Fibroblast of villous mesenchyme (primary cell): ENCODE data around the gene CXXC5. TPM values are rescaled to one million over a fixed set of nuclear protein-coding genes. Genes with fewer than 3 reads are reported as not detected.

Experiments
- DNase-seq: peaks from one replicate; pipeline ENCODE4 v3.0.0-alpha.2; 2010; ENCODE audit warnings: low read depth
- H3K4me3 ChIP-seq: 2 replicates; pipeline ENCODE4 v1.5.1; 2011; ENCODE audit warnings: low read depth, mild to moderate bottlenecking, low read length
- total RNA-seq: library from RNA; depleted of rRNA; stranded (reverse); fragments of >200 nt; gene quantifications from 2 replicates; pipeline ENCODE4 v1.2.3, GENCODE V29; 2012
- TF ChIP-seq, protein P1 (sequence below): IDR thresholded peaks from 2 replicates; pipeline ENCODE4 v1.5.1; 2012; ENCODE audit warnings: low read depth, mild to moderate bottlenecking, low read length; ENCODE audit not compliant: insufficient read depth

The CXXC5 gene
- total RNA-seq, 1 donor: 79.5 TPM

DNA sequence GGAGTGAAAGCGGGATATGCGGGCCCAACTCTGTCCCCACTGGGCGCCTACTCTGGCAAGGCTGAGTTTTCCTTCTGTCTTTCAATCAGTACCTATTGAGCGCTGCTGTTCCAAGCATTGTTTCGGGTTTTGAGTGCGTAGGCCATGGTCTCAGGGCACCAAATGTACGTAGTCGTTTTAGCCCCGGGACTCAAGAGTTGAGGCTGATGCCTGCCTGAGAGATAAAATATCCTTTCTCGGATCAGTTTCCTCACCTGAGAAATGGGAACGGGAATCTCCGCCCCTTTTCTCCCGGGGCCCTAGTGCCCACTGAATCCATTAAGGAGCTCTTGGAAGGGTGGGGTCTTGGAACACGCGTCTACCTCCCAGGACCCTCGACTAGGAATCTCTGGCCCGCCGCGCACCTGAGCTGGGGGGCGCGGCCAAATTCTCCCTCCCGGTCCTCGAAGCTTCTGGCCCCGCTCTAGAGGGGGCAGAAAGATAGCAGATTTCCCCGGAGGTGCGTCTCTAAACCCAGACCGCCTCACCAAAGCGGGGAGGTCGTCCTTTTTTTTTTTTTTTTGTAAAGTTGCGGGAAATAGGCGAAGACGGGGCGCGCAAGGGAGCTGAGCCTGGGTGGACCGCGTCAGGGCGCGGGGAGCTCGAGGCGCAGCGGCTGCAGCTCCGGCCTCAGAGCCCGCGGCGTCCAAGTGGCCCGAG lies 494 bp upstream of the CXXC5 start:
- H3K4me3 ChIP-seq: peak overlapping the region; percentile 49
- TF ChIP-seq, protein P1, sequence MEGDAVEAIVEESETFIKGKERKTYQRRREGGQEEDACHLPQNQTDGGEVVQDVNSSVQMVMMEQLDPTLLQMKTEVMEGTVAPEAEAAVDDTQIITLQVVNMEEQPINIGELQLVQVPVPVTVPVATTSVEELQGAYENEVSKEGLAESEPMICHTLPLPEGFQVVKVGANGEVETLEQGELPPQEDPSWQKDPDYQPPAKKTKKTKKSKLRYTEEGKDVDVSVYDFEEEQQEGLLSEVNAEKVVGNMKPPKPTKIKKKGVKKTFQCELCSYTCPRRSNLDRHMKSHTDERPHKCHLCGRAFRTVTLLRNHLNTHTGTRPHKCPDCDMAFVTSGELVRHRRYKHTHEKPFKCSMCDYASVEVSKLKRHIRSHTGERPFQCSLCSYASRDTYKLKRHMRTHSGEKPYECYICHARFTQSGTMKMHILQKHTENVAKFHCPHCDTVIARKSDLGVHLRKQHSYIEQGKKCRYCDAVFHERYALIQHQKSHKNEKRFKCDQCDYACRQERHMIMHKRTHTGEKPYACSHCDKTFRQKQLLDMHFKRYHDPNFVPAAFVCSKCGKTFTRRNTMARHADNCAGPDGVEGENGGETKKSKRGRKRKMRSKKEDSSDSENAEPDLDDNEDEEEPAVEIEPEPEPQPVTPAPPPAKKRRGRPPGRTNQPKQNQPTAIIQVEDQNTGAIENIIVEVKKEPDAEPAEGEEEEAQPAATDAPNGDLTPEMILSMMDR: no peak
- no peak for DNase-seq

DNA sequence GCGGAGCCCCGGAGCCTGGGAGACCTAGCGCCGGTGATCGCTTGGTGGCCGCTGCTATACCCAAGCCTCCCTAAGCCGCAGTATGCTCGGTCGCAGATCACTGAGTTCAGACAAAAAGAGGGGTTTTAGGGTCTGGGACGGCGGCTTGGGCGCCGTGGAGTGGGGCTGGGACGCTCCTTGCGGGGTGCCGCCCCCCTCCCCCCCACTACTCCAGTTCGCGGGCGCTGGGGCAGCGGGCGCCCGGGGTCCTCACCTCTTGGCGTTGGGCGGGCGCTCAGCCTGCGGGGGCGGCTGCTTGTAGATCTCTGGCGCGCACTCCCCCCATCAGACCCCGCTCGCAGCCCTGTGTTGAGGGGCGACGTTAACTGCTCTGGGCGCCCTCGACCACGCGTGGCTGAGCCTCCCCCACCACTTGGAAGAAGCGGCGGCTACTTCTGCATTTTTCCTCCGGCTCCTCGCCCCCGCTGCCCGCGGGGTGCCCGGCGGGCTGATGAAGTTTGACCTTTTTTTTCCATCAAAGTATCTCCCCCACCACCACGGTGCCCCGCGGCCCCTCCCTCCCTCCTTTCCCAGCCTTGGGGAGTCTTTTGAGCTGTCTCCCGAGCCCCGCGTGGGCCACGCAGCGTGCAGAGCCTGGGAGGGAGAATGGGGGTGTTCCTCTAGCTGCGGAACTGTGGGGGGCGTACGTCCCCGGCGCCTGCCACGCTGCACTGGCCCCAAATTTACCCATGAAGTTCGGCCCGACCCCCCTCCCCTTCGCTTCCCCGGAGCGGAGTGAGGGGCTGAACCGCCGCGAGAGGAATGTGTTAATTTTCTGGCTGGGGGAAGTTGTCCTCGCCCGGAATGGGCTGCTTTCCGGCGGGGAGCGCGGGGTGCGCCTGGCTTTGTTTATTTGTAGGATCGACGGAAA lies 1.2 kb downstream of the CXXC5 start:
- TF ChIP-seq, protein P1: no peak
- DNase-seq: no peak
- H3K4me3 ChIP-seq: peak overlapping the region; percentile 78

DNA sequence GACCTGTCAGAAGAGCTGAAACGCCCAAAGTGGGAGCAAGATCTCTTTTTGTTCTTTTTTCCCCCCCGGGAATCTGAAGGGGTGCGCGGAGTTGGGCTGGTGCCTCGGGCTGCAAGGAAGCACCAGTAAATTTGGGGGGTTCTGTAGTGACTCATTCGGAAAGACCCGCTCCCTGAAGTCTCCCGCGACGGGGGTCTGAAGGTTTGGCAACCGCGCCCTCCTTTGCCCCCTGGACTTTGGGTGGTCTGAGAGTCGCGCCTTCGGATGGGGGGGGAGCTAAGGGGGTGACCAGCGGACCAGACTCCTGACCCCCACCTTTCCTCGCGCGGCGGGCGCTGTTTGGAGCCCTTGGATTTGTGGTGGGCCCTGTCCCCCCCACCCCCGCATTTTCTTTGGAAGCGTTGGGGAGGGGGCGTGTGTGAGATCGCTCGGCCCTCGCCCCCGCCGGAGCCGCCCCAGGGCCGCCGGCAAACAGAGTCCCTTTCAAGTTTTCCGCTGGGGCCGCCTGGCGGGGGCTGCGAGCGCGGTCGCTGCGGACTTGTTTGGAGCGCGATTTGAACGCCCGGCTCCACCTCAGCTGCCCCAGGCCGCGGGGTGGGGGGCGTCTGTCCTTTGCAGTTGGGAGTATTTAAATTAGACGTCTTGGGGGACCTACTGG lies 2.0 kb downstream of the CXXC5 start:
- no peak for DNase-seq
- peak overlapping the region; percentile 78 for H3K4me3 ChIP-seq
- TF ChIP-seq, protein P1: peak; percentile 43

DNA sequence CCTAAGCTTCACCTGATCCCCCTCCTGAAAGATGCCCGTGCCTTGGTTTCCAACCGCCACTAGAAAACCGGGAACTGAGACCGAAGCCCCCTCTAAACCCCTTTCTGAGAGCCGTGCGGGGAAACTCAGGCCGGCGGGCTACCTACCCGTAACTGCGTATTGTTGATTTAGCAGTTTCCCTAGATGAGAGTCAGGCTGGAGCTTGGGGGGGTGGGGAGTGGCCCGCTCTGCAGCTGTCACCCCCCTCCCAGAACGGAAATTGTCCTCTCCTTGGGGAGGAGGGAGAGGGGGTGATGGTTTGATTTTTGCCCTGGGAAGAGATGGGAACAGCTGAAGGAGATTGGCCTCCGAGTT lies 2.5 kb downstream of the CXXC5 start:
- TF ChIP-seq, protein P1: no peak
- DNase-seq: no peak
- H3K4me3 ChIP-seq: peak overlapping the region; percentile 78

DNA sequence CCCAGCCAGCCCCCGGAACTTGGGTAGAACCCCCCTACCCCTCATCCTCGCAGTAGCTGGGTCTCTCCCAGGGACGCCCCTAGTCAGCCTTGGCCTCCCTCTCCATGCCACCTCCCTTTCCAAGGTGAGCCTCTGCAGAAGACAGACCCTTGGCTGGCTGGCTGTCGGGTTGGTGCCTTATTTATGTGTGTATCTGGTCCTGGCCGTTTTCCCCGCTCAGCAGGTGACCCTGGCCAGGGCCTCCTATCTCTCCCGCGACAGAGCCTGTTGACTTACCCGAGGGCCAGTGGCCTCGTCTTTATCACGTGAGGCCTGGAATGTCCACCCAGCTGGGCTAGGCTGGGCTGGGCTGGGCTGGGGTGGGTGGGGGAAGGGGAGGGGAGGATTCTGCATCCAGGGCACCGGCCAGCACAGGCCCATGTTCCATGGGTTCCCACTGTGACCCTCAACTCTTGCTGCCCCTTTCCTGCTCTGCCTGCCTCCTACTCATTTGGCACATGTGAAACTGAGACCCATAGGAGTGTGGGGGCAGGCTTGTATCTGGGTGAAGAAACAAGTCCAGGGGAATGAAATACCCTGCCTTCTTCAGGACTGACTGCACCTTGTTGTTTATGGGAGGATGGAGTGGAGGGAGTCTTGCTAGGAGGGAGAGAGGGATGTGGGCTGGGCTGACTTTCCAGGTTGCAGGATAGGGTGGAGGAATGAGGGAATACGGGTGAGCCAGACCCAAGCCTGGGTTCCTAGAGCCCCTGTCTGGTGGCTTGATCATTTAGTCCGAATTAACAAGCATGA lies 3.1 kb downstream of the CXXC5 start:
- TF ChIP-seq, protein P1: no peak
- DNase-seq: peak; percentile 72
- H3K4me3 ChIP-seq: peak overlapping the region; percentile 78
